ENCODE results near the gene SHTN1.

DNA sequence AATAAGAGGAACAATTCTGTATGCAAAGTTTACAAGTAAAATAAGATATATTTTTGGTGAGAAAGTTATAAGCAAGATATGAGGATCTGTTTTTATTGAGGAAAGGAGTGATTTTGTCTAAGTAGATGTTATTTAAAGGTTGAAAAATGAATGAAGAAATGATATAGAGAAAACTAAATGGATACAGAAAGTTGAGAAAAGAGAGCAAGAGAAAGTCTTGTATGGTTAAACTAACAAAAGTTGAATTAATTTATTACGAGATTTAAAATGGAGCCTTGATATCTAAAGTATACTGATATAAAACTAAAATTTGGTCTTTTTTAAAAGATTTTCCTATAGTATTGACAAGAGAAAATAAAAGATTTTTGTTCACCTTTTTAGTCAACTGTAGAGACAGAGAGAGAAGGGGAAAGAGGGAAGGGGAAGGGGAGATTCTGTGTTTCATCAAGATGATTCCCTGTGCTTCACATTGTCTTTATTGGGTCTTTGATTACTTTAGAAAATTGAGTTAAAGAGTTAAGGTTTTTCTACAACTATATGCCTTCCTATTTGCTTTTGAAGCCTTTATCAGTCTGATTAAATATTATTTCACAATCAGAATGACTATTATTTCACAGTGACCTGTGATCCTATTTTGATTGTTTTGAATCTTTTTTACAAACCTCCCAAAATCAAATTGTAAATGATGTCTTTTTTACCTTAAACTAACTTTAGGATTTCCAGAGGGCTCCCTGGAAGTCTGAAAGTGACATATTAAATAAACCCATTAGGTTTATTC is 10.7 kb downstream of the SHTN1 start:
- TF ChIP-seq, protein P1, sequence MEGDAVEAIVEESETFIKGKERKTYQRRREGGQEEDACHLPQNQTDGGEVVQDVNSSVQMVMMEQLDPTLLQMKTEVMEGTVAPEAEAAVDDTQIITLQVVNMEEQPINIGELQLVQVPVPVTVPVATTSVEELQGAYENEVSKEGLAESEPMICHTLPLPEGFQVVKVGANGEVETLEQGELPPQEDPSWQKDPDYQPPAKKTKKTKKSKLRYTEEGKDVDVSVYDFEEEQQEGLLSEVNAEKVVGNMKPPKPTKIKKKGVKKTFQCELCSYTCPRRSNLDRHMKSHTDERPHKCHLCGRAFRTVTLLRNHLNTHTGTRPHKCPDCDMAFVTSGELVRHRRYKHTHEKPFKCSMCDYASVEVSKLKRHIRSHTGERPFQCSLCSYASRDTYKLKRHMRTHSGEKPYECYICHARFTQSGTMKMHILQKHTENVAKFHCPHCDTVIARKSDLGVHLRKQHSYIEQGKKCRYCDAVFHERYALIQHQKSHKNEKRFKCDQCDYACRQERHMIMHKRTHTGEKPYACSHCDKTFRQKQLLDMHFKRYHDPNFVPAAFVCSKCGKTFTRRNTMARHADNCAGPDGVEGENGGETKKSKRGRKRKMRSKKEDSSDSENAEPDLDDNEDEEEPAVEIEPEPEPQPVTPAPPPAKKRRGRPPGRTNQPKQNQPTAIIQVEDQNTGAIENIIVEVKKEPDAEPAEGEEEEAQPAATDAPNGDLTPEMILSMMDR (conservative IDR thresholded peaks at IDR 0.05; ENCODE audit: low read length), result no peak
- no peak for TF ChIP-seq EZH2phosphoT487 (IDR thresholded peaks at IDR 0.05; ENCODE audit: borderline replicate concordance)
